HepG2 (cell line): ENCODE data around the gene DDX50. TPM values are rescaled to one million over a fixed set of nuclear protein-coding genes. Genes with fewer than 3 reads are reported as not detected.

Source experiments
- ATAC-seq: fragments of 200-7000 bp; cut with Tn5 transposase; 3 replicates; pipeline ENCODE4 v1.9.1; 2020; ENCODE audit warnings: mild to moderate bottlenecking, moderate library complexity
- BruUV-seq: library from RNA; stranded (reverse); fragments of 400-500 nt; replicated peaks from 2 replicates; lab custom pipeline; 2021; lab: Mats Ljungman, UMichigan
- CTCF ChIA-PET: fragments of 300-600 bp; formaldehyde crosslinking; extraction: SDS; loops from one replicate; lab custom pipeline; 2021; ENCODE audit warnings: low total read pairs, inconsistent platforms, low intra/inter-chr PET ratio; lab: Yijun Ruan, JAX
- POLR2A ChIA-PET: fragments of 350-600 bp; sonication (Branson Sonifier 250); formaldehyde crosslinking; loops from one replicate; lab custom pipeline; 2020; ENCODE audit warnings: antibody characterized with exemption, inconsistent platforms; lab: Yijun Ruan, JAX
- DNase-seq: peaks from one replicate; pipeline ENCODE4 v3.0.0-alpha.2; 2015; ENCODE audit warnings: low spot score
- FAIRE-seq: peaks from 3 replicates; lab custom pipeline; 2011; peaks lifted over from hg19 to GRCh38; lab: Jason Lieb, UNC
- H2AFZ ChIP-seq: one replicate; pipeline ENCODE4 v1.6.1; 2011; ENCODE audit warnings: low read length, inconsistent platforms
- H3K27ac ChIP-seq: fragments of 300-600 bp; 3 replicates; pipeline ENCODE4 v1.8.0; 2011; ENCODE audit warnings: mixed run types, mild to moderate bottlenecking, mixed read lengths, low read length, inconsistent platforms; ENCODE audit not compliant: insufficient read depth; ENCODE audit errors: extremely low read length
- H3K27me3 ChIP-seq, 2 experiments: fragments of 200-600 bp in 1 of 2; 2 replicates in 1 of 2; 3 replicates in 1 of 2; pipeline versions ENCODE4 v1.6.0 to v1.8.0; 2011; ENCODE audit warnings: low read length in 2 of 2, mild to moderate bottlenecking in 2 of 2, moderate library complexity in 2 of 2, inconsistent platforms in 1 of 2; ENCODE audit not compliant: insufficient read depth in 2 of 2, control insufficient read depth in 1 of 2
- H3K36me3 ChIP-seq, 2 experiments: fragments of 200-600 bp in 1 of 2; replicated peaks in 1 of 2; 2 replicates in 1 of 2; 3 replicates in 1 of 2; pipeline versions ENCODE4 v1.5.1 to v1.8.0; 2011; ENCODE audit warnings: low read length in 2 of 2, inconsistent platforms in 1 of 2; ENCODE audit not compliant: insufficient read depth in 2 of 2, control insufficient read depth in 1 of 2
- H3K4me1 ChIP-seq: 2 replicates; pipeline ENCODE4 v1.5.1; 2012; ENCODE audit warnings: low read length, inconsistent platforms; ENCODE audit not compliant: insufficient read depth
- H3K4me2 ChIP-seq: 2 replicates; pipeline ENCODE4 v1.6.0; 2011; ENCODE audit warnings: low read depth, low read length, inconsistent platforms
- H3K4me3 ChIP-seq, 3 experiments: fragments of 200-600 bp in 1 of 3; sonication (generic), shearing (Covaris generic) in 1 of 3; replicated peaks in 1 of 3; 2 replicates each; pipeline ENCODE4 v1.5.1; 2011 to 2016; ENCODE audit warnings: low read length in 3 of 3, inconsistent platforms in 2 of 3, low read depth in 2 of 3, mild to moderate bottlenecking in 2 of 3, control low read depth in 1 of 3, mixed read lengths in 1 of 3; ENCODE audit not compliant: insufficient read depth in 1 of 3
- H3K79me2 ChIP-seq: one replicate; pipeline ENCODE4 v1.6.1; 2011; ENCODE audit warnings: low read length, inconsistent platforms; ENCODE audit not compliant: insufficient read depth
- H3K9ac ChIP-seq: 2 replicates; pipeline ENCODE4 v1.6.0; 2011; ENCODE audit warnings: mild to moderate bottlenecking, low read depth, low read length, inconsistent platforms; ENCODE audit not compliant: insufficient read depth
- H3K9me3 ChIP-seq: 2 replicates; pipeline ENCODE4 v1.5.1; 2012; ENCODE audit warnings: mild to moderate bottlenecking, low read length
- H4K20me1 ChIP-seq: 2 replicates; pipeline ENCODE4 v1.6.0; 2011; ENCODE audit warnings: inconsistent platforms, mild to moderate bottlenecking, low read length, moderate library complexity; ENCODE audit not compliant: insufficient read depth
- HNF4G ChIP-seq, 2 experiments: sonication (generic) in 1 of 2; formaldehyde crosslinking in 1 of 2; IDR thresholded peaks; 2 replicates each; pipeline versions ENCODE4 v1.4.0 to v1.6.1; 2011 to 2020; ENCODE audit warnings: borderline replicate concordance in 2 of 2, low read depth in 2 of 2, mild to moderate bottlenecking in 2 of 2, low read length in 1 of 2, missing genetic modification reagents in 1 of 2, moderate library complexity in 1 of 2
- PHF20 ChIP-seq: sonication (generic); formaldehyde crosslinking; IDR thresholded peaks from 2 replicates; pipeline ENCODE4 v1.5.0; 2020; ENCODE audit warnings: mild to moderate bottlenecking, missing genetic modification reagents
- PPARG ChIP-seq: conservative IDR thresholded peaks from 2 replicates; pipeline ENCODE4 v1.6.1; 2016; ENCODE audit warnings: missing biosample characterization, missing genetic modification reagents
- TMF1 ChIP-seq: sonication (generic); formaldehyde crosslinking; IDR thresholded peaks from 2 replicates; pipeline ENCODE4 v1.8.1; 2022; ENCODE audit warnings: low read depth, missing genetic modification reagents
- ZBED4 ChIP-seq: sonication (generic); formaldehyde crosslinking; IDR thresholded peaks from 2 replicates; pipeline ENCODE4 v1.4.0; 2020; ENCODE audit warnings: missing genetic modification reagents, borderline replicate concordance
- ZBTB34 ChIP-seq: sonication (generic); formaldehyde crosslinking; IDR thresholded peaks from 2 replicates; pipeline ENCODE4 v1.8.0; 2022; ENCODE audit warnings: mild to moderate bottlenecking, missing genetic modification reagents
- ZMYM4 ChIP-seq: sonication (generic); formaldehyde crosslinking; IDR thresholded peaks from 2 replicates; pipeline ENCODE4 v1.8.1; 2023; ENCODE audit warnings: mild to moderate bottlenecking, missing genetic modification reagents
- ZNF737 ChIP-seq: sonication (generic); formaldehyde crosslinking; IDR thresholded peaks from 2 replicates; pipeline ENCODE4 v1.5.0; 2020; ENCODE audit warnings: missing genetic modification reagents, mild to moderate bottlenecking, borderline replicate concordance
- ZNF768 ChIP-seq: sonication (generic); formaldehyde crosslinking; IDR thresholded peaks from 2 replicates; pipeline ENCODE4 v1.4.0; 2020; ENCODE audit warnings: missing genetic modification reagents
- ZNF782 ChIP-seq: sonication (generic); formaldehyde crosslinking; IDR thresholded peaks from 2 replicates; pipeline ENCODE4 v1.4.0; 2020; ENCODE audit warnings: missing genetic modification reagents, mild to moderate bottlenecking, borderline replicate concordance
- WGBS: methylation state at CpG from one replicate; pipeline ENCODE4 v1.1.6; 2017; ENCODE audit warnings: low lambda C conversion rate; 5-methylcytosine and 5-hydroxymethylcytosine counted together
- in situ Hi-C: cut with HindIII; loops from 2 replicates; pipeline ENCODE4 v1.10.0; 2017; ENCODE audit warnings: low pct_unique_long_range_greater_than_20kb; ENCODE audit not compliant: extremely low pct_ligation_motif_present
- intact Hi-C: fragments of 100-400 bp; cut with micrococcal nuclease; formaldehyde crosslinking; loops from one replicate; pipeline ENCODE4 v1.10.0; 2022; ENCODE audit not compliant: unreplicated experiment
- polyA plus RNA-seq, 8 experiments: library from polyadenylated mRNA; depleted of rRNA in 3 of 8; stranded (reverse) in 7 of 8; unstranded in 1 of 8; fragments of >200 nt; fragmentation: Illumina TruSeq in 4 of 8; extraction: Trizol in 4 of 8; gene quantifications; 2 replicates each; pipeline versions ENCODE4 v1.2.1 to v1.2.3, GENCODE V29; 2011 to 2016; ENCODE audit warnings: low read depth in 4 of 8, missing spikeins in 1 of 8, mixed read lengths in 1 of 8; ENCODE audit not compliant: insufficient read depth in 1 of 8
- total RNA-seq, 5 experiments: library from RNA; depleted of rRNA; stranded (reverse); fragments of >200 nt; fragmentation: Illumina TruSeq; extraction: Trizol; gene quantifications; 2 replicates each; pipeline ENCODE4 v1.2.3, GENCODE V29; 2016; ENCODE audit warnings: low read depth in 1 of 5

DDX50 gene
- total and polyA plus RNA-seq, 2 of the 13 experiments (the other 11 are each of a cell fraction or from before 2014, with no cell fraction given), result 19.0 to 38.2 TPM

GRCh38 chr10:68870545-68871104, 30.5 kb upstream of the DDX50 start:
- POLR2A ChIA-PET, result interaction anchor here (0.9 to 2.2 kb wide), 6 partner anchors 21 to 149 kb away, joined by 3 to 26 read pairs (median 5); partner anchors contain the start of genes DDX50 and STOX1
- WGBS, result 42% methylated on average over 3 of the region's 3 CpGs
- intact Hi-C loops (no loop called here), in situ Hi-C loops (no loop called here)
- H3K4me3 ChIP-seq, result 0 out of 6 replicates have a peak overlapping the region, but pooled peaks of 1 of the 3 experiments have one; percentile 24
- FAIRE-seq (no peak), ATAC-seq (peak; percentile 64)
- peak overlapping the region; percentile 54 for H3K4me2 ChIP-seq
- H3K9ac ChIP-seq, result peak overlapping the region; percentile 13
- TF ChIP-seq ZNF737 (CRISPR knock-in tag), result no peak
- TF ChIP-seq ZNF768 (CRISPR knock-in tag), result no peak
- TF ChIP-seq PPARG (CRISPR knock-in tag), result no peak
- 0 out of 2 replicates have a peak, but pooled peaks have one; percentile 11 for TF ChIP-seq ZMYM4
- TF ChIP-seq PHF20, result no peak
- no peak for TF ChIP-seq TMF1
- TF ChIP-seq, all 625 proteins: peak for 1
- Histone ChIP-seq H3K9me3 (peaks cover 8% of the 10 kb centered on the region; the same call in 1 of the 2 replicates), H3K79me2 (no peaks in the 10 kb centered on the region), H3K4me1 (peaks cover 53% of the 10 kb centered on the region), H3K36me3 (no peaks in the 10 kb centered on the region), H4K20me1 (no peaks in the 10 kb centered on the region), H2AFZ (peak overlapping the region; percentile 33), H3K27ac (peak overlapping the region; percentile 63), H3K27me3 (no peaks in the 10 kb centered on the region)
- no TSS peak for BruUV-seq
- CTCF ChIA-PET, result no interaction called here
- no peak for DNase-seq

- WGBS, result 5% methylated on average over 5 of the region's 6 CpGs
- Histone ChIP-seq H2AFZ (peak overlapping the region; percentile 33), H3K36me3 (no peaks in the 10 kb centered on the region), H3K27me3 (no peaks in the 10 kb centered on the region), H4K20me1 (no peaks in the 10 kb centered on the region), H3K4me3 (peak overlapping the region in 1 of 3 experiments; percentile 24; a peak in 2 of 6 replicates), H3K9ac (peak overlapping the region; percentile 13; the same call in 1 of the 2 replicates), H3K79me2 (no peaks in the 10 kb centered on the region), H3K27ac (peak overlapping the region; percentile 63), H3K4me1 (peaks cover 59% of the 10 kb centered on the region), H3K4me2 (peak overlapping the region; percentile 54), H3K9me3 (peaks cover 8% of the 10 kb centered on the region; the same call in 1 of the 2 replicates)
- POLR2A ChIA-PET, result interaction anchor here (0.9 to 2.2 kb wide), 8 partner anchors 20 to 150 kb away, joined by 3 to 26 read pairs (median 4); partner anchors contain the start of genes DDX50 and STOX1
- ATAC-seq (peak; percentile 77), DNase-seq (peak; percentile 16), FAIRE-seq (no peak)
- CTCF ChIA-PET, result no interaction called here
- no TSS peak for BruUV-seq
- intact Hi-C loops, result no loop called here
- in situ Hi-C loops, result no loop called here
- TF ChIP-seq ZNF782 (CRISPR knock-in tag) (no peak), ZBED4 (no peak), HNF4G (IDR thresholded peaks at IDR 0.05; ENCODE audit: borderline replicate concordance, low read depth, low read length) (peak; percentile 72; the same call in 1 of the 2 replicates), HNF4G (CRISPR knock-in tag; IDR thresholded peaks at IDR 0.05; ENCODE audit: borderline replicate concordance, low read depth) (no peak), ZBTB34 (CRISPR knock-in tag) (no peak)
These were observed 29.9 kb upstream of the DDX50 start for GRCh38 chr10:68871105-68871711.
